ENCODE results near the gene OTULIN. TPM values are rescaled to one million over a fixed set of nuclear protein-coding genes. Genes with fewer than 3 reads are reported as not detected.
A peak's percentile ranks its signal among the peaks of the same experiment; 100 is the strongest.

OTULIN gene
- total RNA-seq, 1 donor from 2014 or later = 96.5 TPM

DNA sequence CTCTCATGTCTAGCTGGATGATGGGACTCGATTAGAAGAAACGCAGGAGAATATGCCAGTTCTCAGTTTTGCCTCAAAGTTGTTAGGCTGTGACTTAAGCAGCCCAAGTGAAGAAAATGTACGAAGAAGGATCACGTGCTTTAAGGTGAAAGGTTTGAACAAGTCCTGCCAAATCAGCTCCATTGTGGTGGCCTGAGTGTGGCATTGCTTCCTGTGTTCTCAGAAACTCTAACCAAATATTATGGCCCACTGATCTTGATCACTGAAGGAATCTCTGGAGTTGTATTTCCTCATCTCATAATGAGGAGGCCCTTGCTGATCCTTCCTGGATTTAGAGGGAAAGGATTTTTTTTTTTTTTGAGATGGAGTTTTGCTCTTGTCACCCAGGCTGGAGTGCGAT, 44.0 kb downstream of the OTULIN start:
- peaks cover 87% of the 10 kb centered on the region for H3K36me3 Mint-ChIP-seq (ENCODE audit: low read depth)
- peaks cover 23% of the 10 kb centered on the region for H3K4me1 Mint-ChIP-seq
- no peaks in the 10 kb centered on the region for H3K9me3 Mint-ChIP-seq
- H3K27me3 Mint-ChIP-seq = no peaks in the 10 kb centered on the region
- no peak overlapping the region for H3K27ac Mint-ChIP-seq
- DNase-seq (no peak), ATAC-seq (ENCODE audit: low read depth) (no peak)
- ChIA-PET POLR2A (no interaction called here), CTCF (interaction anchor here (0.7 to 0.8 kb wide), 2 partner anchors 162 to 295 kb away, joined by 3 read pairs; no protein-coding TSS in a partner anchor)
- intact Hi-C loops (cut with micrococcal nuclease) = no loop called here
- H3K4me3 Mint-ChIP-seq = no peak overlapping the region
- TF ChIP-seq, protein P1, sequence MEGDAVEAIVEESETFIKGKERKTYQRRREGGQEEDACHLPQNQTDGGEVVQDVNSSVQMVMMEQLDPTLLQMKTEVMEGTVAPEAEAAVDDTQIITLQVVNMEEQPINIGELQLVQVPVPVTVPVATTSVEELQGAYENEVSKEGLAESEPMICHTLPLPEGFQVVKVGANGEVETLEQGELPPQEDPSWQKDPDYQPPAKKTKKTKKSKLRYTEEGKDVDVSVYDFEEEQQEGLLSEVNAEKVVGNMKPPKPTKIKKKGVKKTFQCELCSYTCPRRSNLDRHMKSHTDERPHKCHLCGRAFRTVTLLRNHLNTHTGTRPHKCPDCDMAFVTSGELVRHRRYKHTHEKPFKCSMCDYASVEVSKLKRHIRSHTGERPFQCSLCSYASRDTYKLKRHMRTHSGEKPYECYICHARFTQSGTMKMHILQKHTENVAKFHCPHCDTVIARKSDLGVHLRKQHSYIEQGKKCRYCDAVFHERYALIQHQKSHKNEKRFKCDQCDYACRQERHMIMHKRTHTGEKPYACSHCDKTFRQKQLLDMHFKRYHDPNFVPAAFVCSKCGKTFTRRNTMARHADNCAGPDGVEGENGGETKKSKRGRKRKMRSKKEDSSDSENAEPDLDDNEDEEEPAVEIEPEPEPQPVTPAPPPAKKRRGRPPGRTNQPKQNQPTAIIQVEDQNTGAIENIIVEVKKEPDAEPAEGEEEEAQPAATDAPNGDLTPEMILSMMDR (IDR thresholded peaks at IDR 0.05) = no peak

DNA sequence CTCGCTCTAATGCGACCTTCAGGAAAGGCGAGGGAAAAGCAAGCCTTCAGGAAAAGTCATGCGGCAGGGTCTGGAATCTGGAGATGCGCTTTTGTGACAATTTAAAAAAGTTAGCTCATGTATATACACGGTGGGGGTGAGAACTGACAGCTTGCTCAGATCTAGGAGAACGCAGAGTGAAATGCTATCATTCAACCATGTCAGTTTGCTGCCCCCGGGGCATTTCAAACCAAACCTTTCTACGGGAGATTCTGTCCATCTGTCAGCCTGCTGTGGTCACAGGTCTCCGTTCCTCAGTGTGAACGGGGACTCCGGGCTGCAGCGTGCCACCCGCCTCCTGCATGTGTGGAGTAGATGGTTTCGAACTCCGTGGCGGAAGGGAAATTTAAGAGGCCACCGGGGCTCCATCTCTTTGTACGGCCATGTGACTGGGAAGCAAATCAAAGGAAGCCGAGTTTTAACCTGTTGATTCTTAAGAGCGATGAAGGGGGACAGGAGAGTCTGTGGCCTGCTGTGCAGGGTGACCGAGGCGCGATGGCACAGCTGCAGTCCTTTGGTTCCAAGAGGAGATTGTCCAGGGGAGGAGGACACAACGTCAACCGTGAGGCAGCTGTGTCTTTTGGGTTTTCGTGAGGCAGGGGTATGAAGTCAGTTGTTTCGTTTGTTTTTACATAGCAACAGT, 45.9 kb downstream of the OTULIN start:
- H3K4me1 Mint-ChIP-seq = peaks cover 20% of the 10 kb centered on the region

DNA sequence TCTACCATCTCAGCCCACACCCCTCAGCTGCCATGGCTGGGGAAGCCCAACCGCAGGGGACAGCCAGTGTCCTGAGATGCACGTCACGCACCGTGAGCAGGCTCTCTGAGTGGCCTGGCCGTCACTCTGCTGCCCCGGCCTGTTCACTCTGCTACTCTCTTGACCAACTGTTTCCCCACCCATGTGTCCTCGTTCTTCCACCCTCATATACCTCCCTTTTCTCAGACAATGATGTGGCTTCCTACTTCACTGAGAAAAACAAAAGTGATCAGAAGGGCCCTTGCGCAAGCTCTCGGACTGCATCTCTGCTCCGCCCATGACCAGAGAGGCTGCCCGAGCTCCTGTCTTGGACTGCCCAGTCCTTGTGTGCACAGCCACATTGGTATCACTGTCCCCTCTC, 47.6 kb downstream of the OTULIN start:
- POLR2A ChIA-PET = no interaction called here
- DNase-seq = no peak
- peak overlapping the region; percentile 30 for H3K27ac Mint-ChIP-seq

More for the DNA sequence above, 45.9 kb downstream of the OTULIN start:
- TF ChIP-seq, protein P1 (IDR thresholded peaks at IDR 0.05) = no peak
- ChIA-PET POLR2A (no interaction called here), CTCF (no interaction called here)
- no peak overlapping the region for H3K27ac Mint-ChIP-seq
- DNase-seq = no peak
- no peaks in the 10 kb centered on the region for H3K9me3 Mint-ChIP-seq
- no peaks in the 10 kb centered on the region for H3K27me3 Mint-ChIP-seq
- H3K4me3 Mint-ChIP-seq = no peak overlapping the region
- intact Hi-C loops (cut with micrococcal nuclease) = no loop called here
- ATAC-seq (ENCODE audit: low read depth) = no peak
- peaks cover 93% of the 10 kb centered on the region for H3K36me3 Mint-ChIP-seq (ENCODE audit: low read depth)

DNA sequence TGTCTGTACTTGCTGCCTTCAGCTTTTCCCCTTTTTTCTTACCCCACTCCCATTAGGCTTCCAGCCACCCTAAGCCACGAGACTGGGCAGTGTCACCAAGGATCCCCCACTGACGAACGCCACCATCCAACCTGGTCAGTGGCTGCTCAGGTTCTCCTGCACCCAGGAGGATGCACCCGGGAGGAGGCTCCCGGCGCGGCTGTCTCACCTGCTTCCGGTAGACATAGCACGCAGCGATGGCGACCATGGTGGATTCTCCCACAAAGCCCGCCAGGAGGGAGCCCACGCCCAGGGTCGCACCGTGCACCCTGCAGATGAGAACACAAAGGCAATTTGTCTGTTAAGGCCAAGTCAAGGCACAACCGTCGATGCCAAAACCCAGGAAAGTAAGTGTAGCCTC, 48.1 kb downstream of the OTULIN start:
- Mint-ChIP-seq H3K27ac (no peak overlapping the region), H3K27me3 (no peaks in the 10 kb centered on the region), H3K4me1 (peaks cover 3% of the 10 kb centered on the region), H3K9me3 (no peaks in the 10 kb centered on the region), H3K4me3 (no peak overlapping the region), H3K36me3 (ENCODE audit: low read depth) (peaks cover 92% of the 10 kb centered on the region)
- ATAC-seq (ENCODE audit: low read depth) (no peak), DNase-seq (no peak)
- ChIA-PET CTCF (no interaction called here), POLR2A (no interaction called here)
- intact Hi-C loops (cut with micrococcal nuclease) = no loop called here
- TF ChIP-seq, protein P1 (IDR thresholded peaks at IDR 0.05) = no peak

More for the DNA sequence above, 47.6 kb downstream of the OTULIN start:
- CTCF ChIA-PET = no interaction called here
- peaks cover 3% of the 10 kb centered on the region for H3K4me1 Mint-ChIP-seq
- intact Hi-C loops (cut with micrococcal nuclease) = no loop called here
- H3K4me3 Mint-ChIP-seq = no peak overlapping the region
- no peaks in the 10 kb centered on the region for H3K9me3 Mint-ChIP-seq
- TF ChIP-seq, protein P1 (IDR thresholded peaks at IDR 0.05) = no peak
- no peak for ATAC-seq (ENCODE audit: low read depth)
- H3K36me3 Mint-ChIP-seq (ENCODE audit: low read depth) = peaks cover 92% of the 10 kb centered on the region
- H3K27me3 Mint-ChIP-seq = no peaks in the 10 kb centered on the region

DNA sequence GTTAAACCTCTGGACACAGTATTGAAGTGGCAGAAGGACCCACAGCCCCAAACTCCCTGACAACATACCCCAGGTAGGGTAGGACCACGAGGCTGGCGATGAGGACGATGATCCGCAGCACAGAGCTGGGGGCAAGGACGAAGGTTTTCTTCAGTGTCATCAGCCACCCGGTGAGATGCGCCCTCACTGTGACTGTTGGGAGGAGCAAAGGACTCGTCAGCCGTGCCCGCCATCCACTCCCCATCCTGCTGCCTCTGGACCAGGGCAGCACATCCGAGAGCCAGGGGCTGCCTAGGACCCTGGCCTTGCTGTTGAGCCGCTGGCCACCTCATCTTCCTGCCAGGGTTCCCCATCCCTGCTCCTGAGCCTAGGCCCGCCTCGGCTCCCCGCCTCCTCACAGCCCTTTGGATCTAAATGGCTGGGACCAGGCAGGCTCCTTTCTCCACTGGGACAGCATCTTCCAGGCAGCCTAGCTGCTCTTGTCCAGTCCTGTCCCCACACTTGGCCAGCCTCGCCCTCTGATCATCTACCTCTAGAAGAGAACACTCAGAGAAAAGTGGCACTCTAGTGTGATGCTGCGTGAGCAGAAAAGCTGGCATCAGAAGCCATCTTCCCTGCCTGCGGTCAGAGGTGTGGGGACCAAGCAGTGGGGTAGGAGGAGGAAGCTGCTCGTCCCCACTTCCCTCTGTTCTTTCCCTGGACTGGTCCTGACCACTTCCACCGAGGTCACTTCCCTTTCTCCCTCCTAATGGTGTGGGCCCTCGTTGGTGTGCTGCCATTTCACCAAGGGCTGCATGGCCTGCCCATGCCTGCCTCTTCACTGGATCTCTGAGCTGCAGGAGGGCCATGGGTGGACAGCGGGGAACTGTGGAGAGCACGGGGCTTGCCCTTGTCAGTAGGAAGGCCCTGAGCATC, 49.2 kb downstream of the OTULIN start:
- ChIA-PET CTCF (interaction anchor here (1.5 kb wide), 1 partner anchor 11 kb away, joined by 6 read pairs; no protein-coding TSS in a partner anchor), POLR2A (interaction anchor here (0.6 kb wide), 1 partner anchor 283 kb away, joined by 3 read pairs; no protein-coding TSS in a partner anchor)
- Mint-ChIP-seq H3K27ac (no peak overlapping the region), H3K36me3 (ENCODE audit: low read depth) (peaks cover 88% of the 10 kb centered on the region), H3K27me3 (no peaks in the 10 kb centered on the region), H3K4me3 (no peak overlapping the region), H3K4me1 (no peaks in the 10 kb centered on the region), H3K9me3 (no peaks in the 10 kb centered on the region)
- DNase-seq (no peak), ATAC-seq (ENCODE audit: low read depth) (no peak)
- TF ChIP-seq, protein P1 (IDR thresholded peaks at IDR 0.05) = no peak
- intact Hi-C loops (cut with micrococcal nuclease) = no loop called here
